HepG2 (cell line): ENCODE data around the gene RNMT. TPM values are rescaled to one million over a fixed set of nuclear protein-coding genes. Genes with fewer than 3 reads are reported as not detected.

ENCODE experiments used
- ATAC-seq: fragments of 200-7000 bp; cut with Tn5 transposase; 3 replicates; pipeline ENCODE4 v1.9.1; 2020; ENCODE audit warnings: mild to moderate bottlenecking, moderate library complexity
- BruUV-seq: library from RNA; stranded (reverse); fragments of 400-500 nt; replicated peaks from 2 replicates; lab custom pipeline; 2021; lab: Mats Ljungman, UMichigan
- CTCF ChIA-PET: fragments of 300-600 bp; formaldehyde crosslinking; extraction: SDS; loops from one replicate; lab custom pipeline; 2021; ENCODE audit warnings: low total read pairs, inconsistent platforms, low intra/inter-chr PET ratio; lab: Yijun Ruan, JAX
- POLR2A ChIA-PET: fragments of 350-600 bp; sonication (Branson Sonifier 250); formaldehyde crosslinking; loops from one replicate; lab custom pipeline; 2020; ENCODE audit warnings: antibody characterized with exemption, inconsistent platforms; lab: Yijun Ruan, JAX
- DNase-seq: peaks from one replicate; pipeline ENCODE4 v3.0.0-alpha.2; 2015; ENCODE audit warnings: low spot score
- FAIRE-seq: peaks from 3 replicates; lab custom pipeline; 2011; peaks lifted over from hg19 to GRCh38; lab: Jason Lieb, UNC
- H2AFZ ChIP-seq: one replicate; pipeline ENCODE4 v1.6.1; 2011; ENCODE audit warnings: low read length, inconsistent platforms
- H3K27ac ChIP-seq: fragments of 300-600 bp; 3 replicates; pipeline ENCODE4 v1.8.0; 2011; ENCODE audit warnings: mixed run types, mild to moderate bottlenecking, mixed read lengths, low read length, inconsistent platforms; ENCODE audit not compliant: insufficient read depth; ENCODE audit errors: extremely low read length
- H3K27me3 ChIP-seq, 2 experiments: fragments of 200-600 bp in 1 of 2; 2 replicates in 1 of 2; 3 replicates in 1 of 2; pipeline versions ENCODE4 v1.6.0 to v1.8.0; 2011; ENCODE audit warnings: low read length in 2 of 2, mild to moderate bottlenecking in 2 of 2, moderate library complexity in 2 of 2, inconsistent platforms in 1 of 2; ENCODE audit not compliant: insufficient read depth in 2 of 2, control insufficient read depth in 1 of 2
- H3K36me3 ChIP-seq, 2 experiments: fragments of 200-600 bp in 1 of 2; replicated peaks in 1 of 2; 2 replicates in 1 of 2; 3 replicates in 1 of 2; pipeline versions ENCODE4 v1.5.1 to v1.8.0; 2011; ENCODE audit warnings: low read length in 2 of 2, inconsistent platforms in 1 of 2; ENCODE audit not compliant: insufficient read depth in 2 of 2, control insufficient read depth in 1 of 2
- H3K4me1 ChIP-seq: 2 replicates; pipeline ENCODE4 v1.5.1; 2012; ENCODE audit warnings: low read length, inconsistent platforms; ENCODE audit not compliant: insufficient read depth
- H3K4me2 ChIP-seq: 2 replicates; pipeline ENCODE4 v1.6.0; 2011; ENCODE audit warnings: low read depth, low read length, inconsistent platforms
- H3K4me3 ChIP-seq, 3 experiments: fragments of 200-600 bp in 1 of 3; sonication (generic), shearing (Covaris generic) in 1 of 3; replicated peaks in 1 of 3; 2 replicates each; pipeline ENCODE4 v1.5.1; 2011 to 2016; ENCODE audit warnings: low read length in 3 of 3, inconsistent platforms in 2 of 3, low read depth in 2 of 3, mild to moderate bottlenecking in 2 of 3, control low read depth in 1 of 3, mixed read lengths in 1 of 3; ENCODE audit not compliant: insufficient read depth in 1 of 3
- H3K79me2 ChIP-seq: one replicate; pipeline ENCODE4 v1.6.1; 2011; ENCODE audit warnings: low read length, inconsistent platforms; ENCODE audit not compliant: insufficient read depth
- H3K9ac ChIP-seq: 2 replicates; pipeline ENCODE4 v1.6.0; 2011; ENCODE audit warnings: mild to moderate bottlenecking, low read depth, low read length, inconsistent platforms; ENCODE audit not compliant: insufficient read depth
- H3K9me3 ChIP-seq: 2 replicates; pipeline ENCODE4 v1.5.1; 2012; ENCODE audit warnings: mild to moderate bottlenecking, low read length
- H4K20me1 ChIP-seq: 2 replicates; pipeline ENCODE4 v1.6.0; 2011; ENCODE audit warnings: inconsistent platforms, mild to moderate bottlenecking, low read length, moderate library complexity; ENCODE audit not compliant: insufficient read depth
- BHLHE40 ChIP-seq: IDR thresholded peaks from 2 replicates; pipeline ENCODE4 v1.6.1; 2011; ENCODE audit warnings: low read length, improper control_type of control experiment
- ELF3 ChIP-seq: IDR thresholded peaks from 2 replicates; pipeline ENCODE4 v1.6.1; 2016; ENCODE audit warnings: missing genetic modification reagents, missing compliant biosample characterization
- KMT2A ChIP-seq: sonication (generic); formaldehyde crosslinking; IDR thresholded peaks from 2 replicates; pipeline ENCODE4 v1.4.0; 2020; ENCODE audit warnings: missing genetic modification reagents
- NAIF1 ChIP-seq: sonication (generic); formaldehyde crosslinking; IDR thresholded peaks from 2 replicates; pipeline ENCODE4 v1.5.0; 2020; ENCODE audit warnings: mild to moderate bottlenecking, missing genetic modification reagents, borderline replicate concordance
- RARG ChIP-seq: sonication (generic); formaldehyde crosslinking; IDR thresholded peaks from 2 replicates; pipeline ENCODE4 v1.4.0; 2020; ENCODE audit warnings: low read depth, mild to moderate bottlenecking, missing genetic modification reagents
- RORA ChIP-seq: sonication (generic); formaldehyde crosslinking; IDR thresholded peaks from 2 replicates; pipeline ENCODE4 v1.5.0; 2020; ENCODE audit warnings: mild to moderate bottlenecking, missing genetic modification reagents, moderate library complexity
- SALL2 ChIP-seq: sonication (generic); formaldehyde crosslinking; IDR thresholded peaks from 2 replicates; pipeline ENCODE4 v1.8.1; 2023; ENCODE audit warnings: mild to moderate bottlenecking, missing genetic modification reagents, inconsistent platforms
- SOX5 ChIP-seq: IDR thresholded peaks from 2 replicates; pipeline ENCODE4 v1.6.1; 2016; ENCODE audit warnings: borderline replicate concordance
- ZNF121 ChIP-seq: sonication (generic); formaldehyde crosslinking; IDR thresholded peaks from 2 replicates; pipeline ENCODE4 v1.5.0; 2020; ENCODE audit warnings: mild to moderate bottlenecking, missing genetic modification reagents
- ZNF180 ChIP-seq: sonication (generic); formaldehyde crosslinking; IDR thresholded peaks from 2 replicates; pipeline ENCODE4 v1.4.0; 2020; ENCODE audit warnings: low read depth, missing genetic modification reagents, borderline replicate concordance
- ZNF44 ChIP-seq: sonication (generic); formaldehyde crosslinking; IDR thresholded peaks from 2 replicates; pipeline ENCODE4 v1.5.1; 2020; ENCODE audit warnings: mild to moderate bottlenecking, missing genetic modification reagents
- ZNF792 ChIP-seq: IDR thresholded peaks from 2 replicates; pipeline ENCODE4 v1.6.1; 2016
- in situ Hi-C: cut with HindIII; loops from 2 replicates; pipeline ENCODE4 v1.10.0; 2017; ENCODE audit warnings: low pct_unique_long_range_greater_than_20kb; ENCODE audit not compliant: extremely low pct_ligation_motif_present
- intact Hi-C: fragments of 100-400 bp; cut with micrococcal nuclease; formaldehyde crosslinking; loops from one replicate; pipeline ENCODE4 v1.10.0; 2022; ENCODE audit not compliant: unreplicated experiment
- polyA plus RNA-seq, 8 experiments: library from polyadenylated mRNA; depleted of rRNA in 3 of 8; stranded (reverse) in 7 of 8; unstranded in 1 of 8; fragments of >200 nt; fragmentation: Illumina TruSeq in 4 of 8; extraction: Trizol in 4 of 8; gene quantifications; 2 replicates each; pipeline versions ENCODE4 v1.2.1 to v1.2.3, GENCODE V29; 2011 to 2016; ENCODE audit warnings: low read depth in 4 of 8, missing spikeins in 1 of 8, mixed read lengths in 1 of 8; ENCODE audit not compliant: insufficient read depth in 1 of 8
- total RNA-seq, 5 experiments: library from RNA; depleted of rRNA; stranded (reverse); fragments of >200 nt; fragmentation: Illumina TruSeq; extraction: Trizol; gene quantifications; 2 replicates each; pipeline ENCODE4 v1.2.3, GENCODE V29; 2016; ENCODE audit warnings: low read depth in 1 of 5
- TF ChIP-seq, protein P1 (sequence below): sonication (generic); formaldehyde crosslinking; IDR thresholded peaks from 2 replicates; pipeline ENCODE4 v1.4.0; 2020; ENCODE audit warnings: mild to moderate bottlenecking, missing genetic modification reagents
- TF ChIP-seq, protein P2 (sequence below): sonication (generic); formaldehyde crosslinking; IDR thresholded peaks from 2 replicates; pipeline ENCODE4 v1.8.1; 2022; ENCODE audit warnings: low read depth, mild to moderate bottlenecking, missing genetic modification reagents
- TF ChIP-seq, protein P3 (sequence below): sonication (generic); formaldehyde crosslinking; IDR thresholded peaks from 2 replicates; pipeline ENCODE4 v1.8.0; 2022; ENCODE audit warnings: mild to moderate bottlenecking, missing genetic modification reagents, moderate library complexity
- TF ChIP-seq, protein P4 (sequence below): sonication (generic); formaldehyde crosslinking; IDR thresholded peaks from 2 replicates; pipeline ENCODE4 v1.5.0; 2020; ENCODE audit warnings: mild to moderate bottlenecking, missing genetic modification reagents
- TF ChIP-seq, protein P5 (sequence below): conservative IDR thresholded peaks from 2 replicates; pipeline ENCODE4 v1.6.1; 2018; ENCODE audit warnings: missing genetic modification reagents

Gene RNMT
- total and polyA plus RNA-seq, 2 of the 13 experiments (the other 11 are each of a cell fraction or from before 2014, with no cell fraction given) = 22.9 to 24.4 TPM

DNA sequence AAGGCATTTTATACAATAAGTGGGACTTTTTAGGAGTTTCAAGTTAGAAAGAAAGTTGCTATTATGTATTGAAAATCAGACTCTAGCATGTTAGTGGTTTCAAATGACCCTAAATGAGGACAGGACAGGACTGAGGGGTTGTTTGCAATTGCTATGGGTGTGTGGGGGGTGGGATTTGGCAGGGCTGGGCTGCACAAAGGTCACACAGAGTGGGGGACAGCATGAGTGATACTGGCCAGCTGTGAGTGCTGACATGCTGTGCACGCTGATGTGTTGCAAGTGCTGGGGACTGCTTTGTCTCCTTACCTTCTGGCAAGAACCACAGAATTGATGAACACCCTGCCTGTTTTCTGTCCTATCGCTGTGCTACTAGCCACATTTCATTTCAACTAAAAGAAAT is 29.8 kb downstream of the RNMT start (continued):
- TF ChIP-seq, protein P1, sequence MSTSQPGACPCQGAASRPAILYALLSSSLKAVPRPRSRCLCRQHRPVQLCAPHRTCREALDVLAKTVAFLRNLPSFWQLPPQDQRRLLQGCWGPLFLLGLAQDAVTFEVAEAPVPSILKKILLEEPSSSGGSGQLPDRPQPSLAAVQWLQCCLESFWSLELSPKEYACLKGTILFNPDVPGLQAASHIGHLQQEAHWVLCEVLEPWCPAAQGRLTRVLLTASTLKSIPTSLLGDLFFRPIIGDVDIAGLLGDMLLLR (CRISPR knock-in tag) = no peak
- no peak for TF ChIP-seq ZNF121 (CRISPR knock-in tag)
- TF ChIP-seq BHLHE40 = no peak
- no peak for TF ChIP-seq KMT2A
- no peak for TF ChIP-seq ZNF792
- no peak for TF ChIP-seq SALL2 (CRISPR knock-in tag)

DNA sequence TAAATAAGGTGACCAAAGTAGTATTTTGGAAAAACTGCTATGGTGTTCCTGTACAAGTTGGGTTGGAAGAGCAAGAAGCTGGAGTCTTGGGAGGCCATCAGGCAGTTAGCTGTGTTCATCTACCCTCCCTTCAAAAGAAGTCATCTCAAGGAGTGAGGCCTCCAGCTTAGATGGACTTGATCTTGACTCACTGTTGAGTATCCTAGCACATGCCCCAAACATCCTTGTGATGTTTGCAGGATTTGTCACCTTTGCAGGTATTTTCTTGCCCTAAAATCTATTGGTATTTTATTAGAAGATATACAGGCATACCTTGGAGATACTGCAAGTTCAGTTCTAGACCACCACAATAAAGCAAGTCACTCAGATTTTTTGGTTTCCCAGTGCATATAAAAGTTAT is 30.2 kb downstream of the RNMT start:
- H3K27ac ChIP-seq = no peak overlapping the region
- ChIA-PET POLR2A (no interaction called here), CTCF (no interaction called here)
- no peak overlapping the region for H3K4me2 ChIP-seq
- no peaks in the 10 kb centered on the region for H4K20me1 ChIP-seq
- no peaks in the 10 kb centered on the region for H3K27me3 ChIP-seq
- H2AFZ ChIP-seq = no peak overlapping the region
- BruUV-seq = no TSS peak
- ATAC-seq (no peak), FAIRE-seq (no peak), DNase-seq (no peak)
- H3K9ac ChIP-seq = no peak overlapping the region
- H3K4me1 ChIP-seq = no peaks in the 10 kb centered on the region
- H3K9me3 ChIP-seq = no peaks in the 10 kb centered on the region
- H3K79me2 ChIP-seq = no peaks in the 10 kb centered on the region
- peaks cover 11 to 51% of the 10 kb centered on the region in 2 experiments for H3K36me3 ChIP-seq
- intact Hi-C loops (no loop called here), in situ Hi-C loops (loop anchor here (25.0 kb wide), 1 partner anchor 94 kb away; no protein-coding TSS in a partner anchor)
- H3K4me3 ChIP-seq = no peak overlapping the region
- TF ChIP-seq, protein P2, sequence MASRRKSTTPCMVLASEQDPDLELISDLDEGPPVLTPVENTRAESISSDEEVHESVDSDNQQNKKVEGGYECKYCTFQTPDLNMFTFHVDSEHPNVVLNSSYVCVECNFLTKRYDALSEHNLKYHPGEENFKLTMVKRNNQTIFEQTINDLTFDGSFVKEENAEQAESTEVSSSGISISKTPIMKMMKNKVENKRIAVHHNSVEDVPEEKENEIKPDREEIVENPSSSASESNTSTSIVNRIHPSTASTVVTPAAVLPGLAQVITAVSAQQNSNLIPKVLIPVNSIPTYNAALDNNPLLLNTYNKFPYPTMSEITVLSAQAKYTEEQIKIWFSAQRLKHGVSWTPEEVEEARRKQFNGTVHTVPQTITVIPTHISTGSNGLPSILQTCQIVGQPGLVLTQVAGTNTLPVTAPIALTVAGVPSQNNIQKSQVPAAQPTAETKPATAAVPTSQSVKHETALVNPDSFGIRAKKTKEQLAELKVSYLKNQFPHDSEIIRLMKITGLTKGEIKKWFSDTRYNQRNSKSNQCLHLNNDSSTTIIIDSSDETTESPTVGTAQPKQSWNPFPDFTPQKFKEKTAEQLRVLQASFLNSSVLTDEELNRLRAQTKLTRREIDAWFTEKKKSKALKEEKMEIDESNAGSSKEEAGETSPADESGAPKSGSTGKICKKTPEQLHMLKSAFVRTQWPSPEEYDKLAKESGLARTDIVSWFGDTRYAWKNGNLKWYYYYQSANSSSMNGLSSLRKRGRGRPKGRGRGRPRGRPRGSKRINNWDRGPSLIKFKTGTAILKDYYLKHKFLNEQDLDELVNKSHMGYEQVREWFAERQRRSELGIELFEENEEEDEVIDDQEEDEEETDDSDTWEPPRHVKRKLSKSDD (CRISPR knock-in tag) = no peak
- TF ChIP-seq ZNF180 (CRISPR knock-in tag) = no peak
- TF ChIP-seq, protein P3, sequence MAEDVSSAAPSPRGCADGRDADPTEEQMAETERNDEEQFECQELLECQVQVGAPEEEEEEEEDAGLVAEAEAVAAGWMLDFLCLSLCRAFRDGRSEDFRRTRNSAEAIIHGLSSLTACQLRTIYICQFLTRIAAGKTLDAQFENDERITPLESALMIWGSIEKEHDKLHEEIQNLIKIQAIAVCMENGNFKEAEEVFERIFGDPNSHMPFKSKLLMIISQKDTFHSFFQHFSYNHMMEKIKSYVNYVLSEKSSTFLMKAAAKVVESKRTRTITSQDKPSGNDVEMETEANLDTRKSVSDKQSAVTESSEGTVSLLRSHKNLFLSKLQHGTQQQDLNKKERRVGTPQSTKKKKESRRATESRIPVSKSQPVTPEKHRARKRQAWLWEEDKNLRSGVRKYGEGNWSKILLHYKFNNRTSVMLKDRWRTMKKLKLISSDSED (CRISPR knock-in tag) = no peak
- TF ChIP-seq RORA (CRISPR knock-in tag) = no peak
- TF ChIP-seq ELF3 = no peak
- TF ChIP-seq, protein P4, sequence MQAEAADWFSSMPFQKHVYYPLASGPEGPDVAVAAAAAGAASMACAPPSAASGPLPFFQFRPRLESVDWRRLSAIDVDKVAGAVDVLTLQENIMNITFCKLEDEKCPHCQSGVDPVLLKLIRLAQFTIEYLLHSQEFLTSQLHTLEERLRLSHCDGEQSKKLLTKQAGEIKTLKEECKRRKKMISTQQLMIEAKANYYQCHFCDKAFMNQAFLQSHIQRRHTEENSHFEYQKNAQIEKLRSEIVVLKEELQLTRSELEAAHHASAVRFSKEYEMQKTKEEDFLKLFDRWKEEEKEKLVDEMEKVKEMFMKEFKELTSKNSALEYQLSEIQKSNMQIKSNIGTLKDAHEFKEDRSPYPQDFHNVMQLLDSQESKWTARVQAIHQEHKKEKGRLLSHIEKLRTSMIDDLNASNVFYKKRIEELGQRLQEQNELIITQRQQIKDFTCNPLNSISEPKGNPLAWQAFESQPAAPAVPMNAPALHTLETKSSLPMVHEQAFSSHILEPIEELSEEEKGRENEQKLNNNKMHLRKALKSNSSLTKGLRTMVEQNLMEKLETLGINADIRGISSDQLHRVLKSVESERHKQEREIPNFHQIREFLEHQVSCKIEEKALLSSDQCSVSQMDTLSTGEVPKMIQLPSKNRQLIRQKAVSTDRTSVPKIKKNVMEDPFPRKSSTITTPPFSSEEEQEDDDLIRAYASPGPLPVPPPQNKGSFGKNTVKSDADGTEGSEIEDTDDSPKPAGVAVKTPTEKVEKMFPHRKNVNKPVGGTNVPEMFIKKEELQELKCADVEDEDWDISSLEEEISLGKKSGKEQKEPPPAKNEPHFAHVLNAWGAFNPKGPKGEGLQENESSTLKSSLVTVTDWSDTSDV (CRISPR knock-in tag) = no peak
- TF ChIP-seq, protein P5, sequence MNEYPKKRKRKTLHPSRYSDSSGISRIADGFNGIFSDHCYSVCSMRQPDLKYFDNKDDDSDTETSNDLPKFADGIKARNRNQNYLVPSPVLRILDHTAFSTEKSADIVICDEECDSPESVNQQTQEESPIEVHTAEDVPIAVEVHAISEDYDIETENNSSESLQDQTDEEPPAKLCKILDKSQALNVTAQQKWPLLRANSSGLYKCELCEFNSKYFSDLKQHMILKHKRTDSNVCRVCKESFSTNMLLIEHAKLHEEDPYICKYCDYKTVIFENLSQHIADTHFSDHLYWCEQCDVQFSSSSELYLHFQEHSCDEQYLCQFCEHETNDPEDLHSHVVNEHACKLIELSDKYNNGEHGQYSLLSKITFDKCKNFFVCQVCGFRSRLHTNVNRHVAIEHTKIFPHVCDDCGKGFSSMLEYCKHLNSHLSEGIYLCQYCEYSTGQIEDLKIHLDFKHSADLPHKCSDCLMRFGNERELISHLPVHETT (CRISPR knock-in tag) = no peak
- TF ChIP-seq SOX5 (CRISPR knock-in tag) = no peak
- TF ChIP-seq RARG (CRISPR knock-in tag) = no peak
- no peak for TF ChIP-seq NAIF1 (CRISPR knock-in tag)
- TF ChIP-seq ZNF44 (CRISPR knock-in tag) = no peak
